ENCODE data around the gene NUP93. TPM values are rescaled to one million over a fixed set of nuclear protein-coding genes. Genes with fewer than 3 reads are reported as not detected.
A peak's percentile ranks its signal among the peaks of the same experiment; 100 is the strongest.
"Not testable (repeated sequence)": the region's sequence is repeated elsewhere in the genome, so short reads cannot be mapped to it uniquely, and the experiment has no call there.

Gene NUP93
- polyA plus RNA-seq, 6 donors from 2014 or later, result 54.7 to 72.7 (median 66.8) TPM

DNA sequence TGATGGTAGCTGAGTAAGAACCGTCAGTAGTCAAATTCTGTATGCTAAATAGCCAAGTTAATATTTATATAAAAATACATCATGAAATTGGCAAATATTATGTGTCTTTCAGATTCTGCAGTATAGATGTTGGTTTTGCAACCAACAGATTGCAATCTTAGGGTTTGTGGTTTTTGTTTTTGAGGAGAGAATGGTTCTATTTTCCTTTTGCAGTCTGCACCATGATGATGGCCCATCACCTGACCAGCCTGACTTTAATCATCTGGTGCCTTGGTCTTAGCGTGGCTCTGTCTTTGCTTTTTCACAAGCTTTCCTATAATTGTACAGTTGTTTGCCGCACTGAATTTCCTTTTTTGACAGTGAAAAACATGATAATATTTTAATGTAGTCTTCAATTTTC, 50.7 kb downstream of the NUP93 start:
- Mint-ChIP-seq H3K27me3 (no peaks in the 10 kb centered on the region), H3K4me1 (peaks cover 0 to 3% (median 0%) of the 10 kb centered on the region in 3 donors), H3K9me3 (no peaks in the 10 kb centered on the region), H3K27ac (no peak overlapping the region), H3K36me3 (peaks cover 0 to 3% of the 10 kb centered on the region in 2 donors), H3K4me3 (no peak overlapping the region)
- ATAC-seq (ENCODE audit: low read depth in 2 of 2), result no peak
- DNase-seq, result no peak

GRCh38 chr16:56781528-56781961, 51.6 kb downstream of the NUP93 start:
- Mint-ChIP-seq H3K36me3 (peaks cover 0 to 3% of the 10 kb centered on the region in 2 donors), H3K4me1 (peaks cover 0 to 3% (median 0%) of the 10 kb centered on the region in 3 donors), H3K27me3 (no peaks in the 10 kb centered on the region), H3K9me3 (no peaks in the 10 kb centered on the region), H3K27ac (no peak overlapping the region), H3K4me3 (no peak overlapping the region)
- ATAC-seq (ENCODE audit: low read depth in 2 of 2) (no peak), DNase-seq (no peak)

- Mint-ChIP-seq H3K27me3 (no peaks in the 10 kb centered on the region), H3K4me3 (no peak overlapping the region), H3K27ac (no peak overlapping the region), H3K9me3 (no peaks in the 10 kb centered on the region), H3K36me3 (peaks cover 0 to 3% of the 10 kb centered on the region in 2 donors), H3K4me1 (peaks cover 0 to 3% (median 0%) of the 10 kb centered on the region in 3 donors)
- ATAC-seq (ENCODE audit: low read depth in 2 of 2), result no peak
- DNase-seq, result no peak
Measured at GRCh38 chr16:56783344-56783743, 53.4 kb downstream of the NUP93 start.

- no peak overlapping the region for H3K27ac Mint-ChIP-seq
Measured at GRCh38 chr16:56785317-56785716, 55.4 kb downstream of the NUP93 start.

GRCh38 chr16:56787167-56787566, 57.2 kb downstream of the NUP93 start:
- no peaks in the 10 kb centered on the region for H3K9me3 Mint-ChIP-seq
- H3K36me3 Mint-ChIP-seq, result no peaks in the 10 kb centered on the region
- no peak overlapping the region for H3K4me3 Mint-ChIP-seq
- H3K27me3 Mint-ChIP-seq, result no peaks in the 10 kb centered on the region
- ATAC-seq (ENCODE audit: low read depth in 2 of 2), result no peak
- no peak overlapping the region for H3K27ac Mint-ChIP-seq
- no peaks in the 10 kb centered on the region for H3K4me1 Mint-ChIP-seq
- no peak for DNase-seq

More at GRCh38 chr16:56785317-56785716, 55.4 kb downstream of the NUP93 start:
- H3K9me3 Mint-ChIP-seq, result no peaks in the 10 kb centered on the region
- no peak overlapping the region for H3K4me3 Mint-ChIP-seq
- no peak for DNase-seq
- ATAC-seq (ENCODE audit: low read depth in 2 of 2), result no peak
- no peaks in the 10 kb centered on the region for H3K27me3 Mint-ChIP-seq
- peaks cover 0 to 3% (median 0%) of the 10 kb centered on the region in 3 donors for H3K4me1 Mint-ChIP-seq
- peaks cover 0 to 3% of the 10 kb centered on the region in 2 donors for H3K36me3 Mint-ChIP-seq

DNA sequence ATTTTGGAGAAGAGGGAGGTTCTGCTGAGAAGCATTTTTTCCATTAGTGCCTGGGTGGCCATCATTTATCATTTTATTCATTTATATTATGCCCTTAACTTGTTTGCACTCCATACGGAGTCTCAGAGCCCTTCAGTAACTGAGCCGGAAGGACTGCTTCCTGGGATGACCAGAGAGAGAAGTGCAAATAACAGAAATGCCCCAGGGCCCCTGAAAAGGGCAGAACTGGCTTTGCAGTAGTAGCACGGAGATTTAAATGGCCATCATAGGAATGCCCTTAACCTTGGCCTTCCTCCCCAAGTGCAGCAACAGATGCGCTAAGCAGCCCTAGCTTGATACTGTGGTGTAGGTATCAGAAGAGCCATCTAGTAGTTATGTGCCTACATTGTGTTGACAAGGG, 58.5 kb downstream of the NUP93 start:
- ATAC-seq (ENCODE audit: low read depth in 2 of 2) (no peak), DNase-seq (no peak)
- Mint-ChIP-seq H3K4me3 (no peak overlapping the region), H3K9me3 (no peaks in the 10 kb centered on the region), H3K4me1 (peaks cover 6 to 7% (median 6%) of the 10 kb centered on the region in 3 donors), H3K36me3 (no peaks in the 10 kb centered on the region), H3K27me3 (no peaks in the 10 kb centered on the region), H3K27ac (peak overlapping the region in 1 of 6 donors; percentile 37)

- Mint-ChIP-seq H3K27me3 (no peaks in the 10 kb centered on the region), H3K36me3 (no peaks in the 10 kb centered on the region), H3K9me3 (no peaks in the 10 kb centered on the region), H3K4me1 (peaks cover 7 to 11% (median 9%) of the 10 kb centered on the region in 3 donors), H3K4me3 (no peak overlapping the region), H3K27ac (no peak overlapping the region)
- ATAC-seq (ENCODE audit: low read depth in 2 of 2) (no peak), DNase-seq (no peak)
Measured at GRCh38 chr16:56789360-56789759, 59.4 kb downstream of the NUP93 start.

GRCh38 chr16:56792967-56793366, 63.0 kb downstream of the NUP93 start:
- Mint-ChIP-seq H3K27ac (peak overlapping the region in 1 of 6 donors; percentile 84), H3K27me3 (no peaks in the 10 kb centered on the region), H3K4me3 (no peak overlapping the region), H3K9me3 (no peaks in the 10 kb centered on the region), H3K4me1 (peaks cover 7 to 13% (median 9%) of the 10 kb centered on the region in 3 donors), H3K36me3 (no peaks in the 10 kb centered on the region)
- ATAC-seq (ENCODE audit: low read depth in 2 of 2) (no peak), DNase-seq (no peak)

- Mint-ChIP-seq H3K27me3 (no peaks in the 10 kb centered on the region), H3K27ac (no peak overlapping the region), H3K4me1 (peaks cover 7 to 13% (median 9%) of the 10 kb centered on the region in 3 donors), H3K9me3 (no peaks in the 10 kb centered on the region), H3K4me3 (no peak overlapping the region), H3K36me3 (no peaks in the 10 kb centered on the region)
- DNase-seq (no peak), ATAC-seq (ENCODE audit: low read depth in 2 of 2) (no peak)
Measured at GRCh38 chr16:56793492-56793891, 63.6 kb downstream of the NUP93 start.

GRCh38 chr16:56795011-56795410, 65.1 kb downstream of the NUP93 start:
- no peaks in the 10 kb centered on the region for H3K9me3 Mint-ChIP-seq
- DNase-seq, result no peak
- no peak for ATAC-seq (ENCODE audit: low read depth in 2 of 2)
- H3K36me3 Mint-ChIP-seq, result no peaks in the 10 kb centered on the region
- no peaks in the 10 kb centered on the region for H3K27me3 Mint-ChIP-seq
- H3K27ac Mint-ChIP-seq, result peak overlapping the region in 1 of 6 donors; percentile 24
- H3K4me1 Mint-ChIP-seq, result peaks cover 7 to 13% (median 9%) of the 10 kb centered on the region in 3 donors
- H3K4me3 Mint-ChIP-seq, result no peak overlapping the region

DNA sequence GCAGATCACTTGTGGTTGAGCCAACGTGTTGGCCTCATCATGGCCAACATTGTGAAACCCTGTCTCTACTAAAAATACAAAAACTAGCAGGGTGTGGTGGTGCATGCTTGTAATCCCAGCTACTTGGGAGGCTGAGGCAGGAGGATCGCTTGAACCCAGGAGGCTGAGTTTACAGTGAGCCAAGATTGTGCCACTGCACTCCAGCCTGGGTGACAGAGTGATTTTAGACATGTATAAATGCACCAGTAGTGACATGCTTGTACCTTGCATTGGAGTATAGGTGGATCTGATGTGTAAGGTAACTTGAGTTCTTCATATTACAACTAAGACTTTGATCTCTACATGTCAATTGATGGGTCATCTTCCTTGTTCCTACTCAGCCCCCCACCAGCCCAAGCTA, 67.1 kb downstream of the NUP93 start:
- not testable (repeated sequence) for H3K4me3 Mint-ChIP-seq; H3K36me3 Mint-ChIP-seq; DNase-seq; H3K27me3 Mint-ChIP-seq; H3K27ac Mint-ChIP-seq; H3K9me3 Mint-ChIP-seq; ATAC-seq (ENCODE audit: low read depth in 2 of 2)
- peaks cover 9 to 17% (median 12%) of the 10 kb centered on the region in 3 donors for H3K4me1 Mint-ChIP-seq

DNA sequence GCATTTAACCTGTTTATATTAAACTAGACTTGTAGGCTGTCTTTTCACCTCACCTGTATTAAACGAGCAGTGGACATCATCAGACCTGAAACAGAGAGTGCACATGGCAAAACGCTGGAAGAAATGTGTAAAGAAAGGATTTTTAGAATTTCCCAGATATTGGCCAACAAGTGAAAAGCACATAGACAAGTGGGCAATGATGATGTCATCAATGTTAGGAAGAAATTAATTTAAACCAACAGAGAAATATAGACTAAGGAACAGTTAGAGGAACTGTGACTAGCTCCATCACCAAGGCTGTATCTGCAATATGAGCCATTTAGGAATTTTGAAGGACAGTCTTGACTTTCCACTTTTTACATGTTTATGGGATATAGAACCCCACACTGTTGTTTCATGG, 67.9 kb downstream of the NUP93 start:
- H3K27me3 Mint-ChIP-seq, result no peaks in the 10 kb centered on the region
- ATAC-seq (ENCODE audit: low read depth in 2 of 2) (no peak), DNase-seq (no peak)
- no peak overlapping the region for H3K27ac Mint-ChIP-seq
- no peaks in the 10 kb centered on the region for H3K9me3 Mint-ChIP-seq
- no peaks in the 10 kb centered on the region for H3K36me3 Mint-ChIP-seq
- no peak overlapping the region for H3K4me3 Mint-ChIP-seq
- peaks cover 9 to 16% (median 11%) of the 10 kb centered on the region in 3 donors for H3K4me1 Mint-ChIP-seq

- DNase-seq (no peak), ATAC-seq (ENCODE audit: low read depth in 2 of 2) (no peak)
- H3K36me3 Mint-ChIP-seq, result no peaks in the 10 kb centered on the region
- H3K9me3 Mint-ChIP-seq, result no peaks in the 10 kb centered on the region
- no peaks in the 10 kb centered on the region for H3K27me3 Mint-ChIP-seq
- H3K27ac Mint-ChIP-seq, result no peak overlapping the region
- H3K4me1 Mint-ChIP-seq, result peaks cover 0 to 8% (median 5%) of the 10 kb centered on the region in 3 donors
- H3K4me3 Mint-ChIP-seq, result no peak overlapping the region
Measured at GRCh38 chr16:56798955-56799354, 69.0 kb downstream of the NUP93 start.

DNA sequence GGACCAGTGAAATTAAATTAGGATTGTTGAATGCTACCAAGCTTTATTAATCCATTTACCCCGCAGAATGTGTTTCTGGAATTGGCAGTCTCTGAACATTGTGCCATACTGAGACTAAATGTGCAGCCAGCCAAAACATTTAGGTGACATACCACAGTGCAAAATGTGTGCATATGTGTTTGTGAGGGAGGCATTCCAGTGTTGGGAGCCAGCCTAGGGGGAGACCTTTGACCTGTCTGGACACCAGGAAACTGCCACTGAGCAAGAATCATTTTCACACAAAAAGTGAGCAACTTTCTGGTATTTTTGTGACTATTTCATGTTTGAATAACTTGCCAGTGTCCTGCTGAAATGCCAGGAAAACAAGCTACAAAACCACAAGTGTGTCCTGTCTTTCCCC, 70.4 kb downstream of the NUP93 start:
- no peak overlapping the region for H3K4me3 Mint-ChIP-seq
- no peak overlapping the region for H3K27ac Mint-ChIP-seq
- DNase-seq (no peak), ATAC-seq (ENCODE audit: low read depth in 2 of 2) (no peak)
- peaks cover 0 to under 1% of the 10 kb centered on the region in 2 donors for H3K36me3 Mint-ChIP-seq
- peaks cover 0 to 5% (median 4%) of the 10 kb centered on the region in 3 donors for H3K4me1 Mint-ChIP-seq
- H3K9me3 Mint-ChIP-seq, result no peaks in the 10 kb centered on the region
- no peaks in the 10 kb centered on the region for H3K27me3 Mint-ChIP-seq

DNA sequence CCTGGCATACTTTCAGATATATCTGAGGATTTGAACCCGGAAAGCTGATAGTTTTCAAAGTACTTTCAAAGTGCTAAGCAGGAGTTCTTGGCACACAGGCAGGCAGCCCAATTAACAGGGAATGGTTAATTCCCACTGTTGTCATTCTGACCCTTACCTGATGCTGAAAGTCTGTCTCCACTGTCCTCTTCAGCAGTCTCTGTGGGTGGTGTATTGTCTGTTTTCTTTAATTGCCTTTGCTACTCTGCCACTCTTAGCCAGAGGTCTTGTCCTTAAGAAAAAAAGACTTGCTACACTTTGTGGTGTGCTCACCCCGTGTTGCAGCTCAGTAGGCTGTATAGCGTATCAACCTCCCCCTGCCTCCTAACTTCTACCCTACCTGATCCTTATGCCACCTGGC, 71.8 kb downstream of the NUP93 start:
- H3K27me3 Mint-ChIP-seq, result no peaks in the 10 kb centered on the region

More for the DNA sequence above, 71.8 kb downstream of the NUP93 start:
- peak overlapping the region in 2 of 6 donors; percentile 24 to 39 for H3K27ac Mint-ChIP-seq
- ATAC-seq (ENCODE audit: low read depth in 2 of 2) (no peak), DNase-seq (no peak)
- H3K9me3 Mint-ChIP-seq, result no peaks in the 10 kb centered on the region
- H3K4me3 Mint-ChIP-seq, result no peak overlapping the region
- peaks cover 0 to 5% (median 4%) of the 10 kb centered on the region in 3 donors for H3K4me1 Mint-ChIP-seq
- H3K36me3 Mint-ChIP-seq, result peaks cover 10 to 12% of the 10 kb centered on the region in 2 donors

Measured in naive B cell (primary cell).